Hematopoietic multipotent progenitor cell treated with erythropoietin and hydrocortisone succinate and interleukin-3 and kit ligand, for 17 days (in vitro differentiated cells): ENCODE results near the gene KRT40.
"Not testable (repeated sequence)": the region's sequence is repeated elsewhere in the genome, so short reads cannot be mapped to it uniquely, and the experiment has no call there.

Source experiments
- DNase-seq: peaks from one replicate; pipeline ENCODE4 v3.0.0-alpha.2; 2015; ENCODE audit warnings: low spot score

KRT40 gene

DNA sequence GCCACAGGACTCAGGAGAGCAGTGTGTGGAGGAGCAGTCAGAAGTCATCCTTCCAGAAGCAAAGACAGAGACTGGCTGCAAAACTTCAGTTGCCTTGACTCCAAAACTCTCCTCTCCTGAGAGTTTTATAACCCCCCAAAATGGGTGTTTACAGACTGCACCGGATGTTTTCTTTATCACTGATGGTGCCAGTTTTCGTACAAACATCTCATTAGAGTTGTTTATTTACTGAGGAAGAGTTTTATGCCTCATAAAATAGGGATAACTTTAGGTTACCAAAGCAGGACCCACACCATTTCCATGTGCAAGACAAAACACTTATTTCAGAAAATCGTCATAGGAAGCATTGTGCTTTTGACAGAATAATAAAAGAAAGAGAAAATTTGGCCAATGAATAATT lies at the start of gene KRT40:
TSS of gene KRT40 (minus strand) at position 101 of the 400 bp plus-strand sequence. CDS start at position 48, 53 bp downstream.
- no peak for DNase-seq

- no peak for DNase-seq
Measured at GRCh38 chr17:41029633-41030245, 45.6 kb upstream of the KRT40 start, which contains the start of gene KRTAP1-4. Gene KRTAP1-4 (minus strand): TSS chr17:41030195. CDS start chr17:41030078, 117 bp downstream.

GRCh38 chr17:41026715-41027471 lies 42.8 kb upstream of the KRT40 start, which contains the start of gene KRTAP1-5:
Gene KRTAP1-5 (minus strand): TSS chr17:41027208. CDS start chr17:41027155, 53 bp downstream.
- DNase-seq = no peak

GRCh38 chr17:41024697-41025096 lies 40.6 kb upstream of the KRT40 start:
- DNase-seq = no peak

GRCh38 chr17:41020336-41020735 lies 36.2 kb upstream of the KRT40 start:
- no peak for DNase-seq

- DNase-seq = no peak
Measured at GRCh38 chr17:41019415-41019814, 35.3 kb upstream of the KRT40 start.

DNA sequence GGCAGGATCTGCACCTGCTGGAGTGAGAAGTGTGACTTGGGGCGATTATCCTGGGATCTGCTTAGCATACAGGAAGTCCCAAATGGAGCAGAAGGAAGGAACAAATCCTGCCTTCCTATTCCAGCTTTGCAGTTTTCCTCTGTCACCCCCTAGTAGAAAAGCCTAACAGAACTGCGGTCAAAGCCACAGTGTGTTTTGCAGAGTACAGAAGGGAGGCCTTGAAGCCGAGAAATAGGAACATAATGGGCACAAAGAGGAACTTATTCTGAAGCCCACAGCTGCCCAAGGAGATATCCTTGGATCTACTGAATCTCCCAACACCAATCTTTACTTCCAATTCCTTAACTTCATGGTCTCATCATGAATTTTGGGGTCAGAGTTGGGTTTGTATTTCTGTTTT lies 34.4 kb upstream of the KRT40 start:
- DNase-seq = no peak

GRCh38 chr17:41016578-41017215 lies 32.6 kb upstream of the KRT40 start:
- DNase-seq = no peak

DNA sequence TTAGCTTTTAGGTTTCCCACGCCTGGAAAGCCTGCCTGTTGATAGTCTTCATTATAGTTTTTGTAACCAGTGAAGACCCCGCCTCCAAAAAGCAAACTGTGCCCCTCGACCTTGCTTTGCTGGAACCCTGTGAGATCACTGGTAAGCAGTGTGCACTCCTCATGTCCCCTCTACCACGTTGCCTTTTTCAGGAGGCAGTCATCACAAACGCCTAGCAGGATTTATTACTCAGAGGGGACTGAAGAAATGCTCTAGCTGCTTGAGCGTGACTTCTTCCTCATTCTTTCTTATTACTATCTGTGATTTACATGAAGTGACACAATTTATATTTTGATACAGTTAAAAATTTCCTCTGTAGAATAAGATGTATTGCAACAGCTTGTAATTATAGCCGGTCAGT lies 31.3 kb upstream of the KRT40 start:
- DNase-seq = no peak

DNA sequence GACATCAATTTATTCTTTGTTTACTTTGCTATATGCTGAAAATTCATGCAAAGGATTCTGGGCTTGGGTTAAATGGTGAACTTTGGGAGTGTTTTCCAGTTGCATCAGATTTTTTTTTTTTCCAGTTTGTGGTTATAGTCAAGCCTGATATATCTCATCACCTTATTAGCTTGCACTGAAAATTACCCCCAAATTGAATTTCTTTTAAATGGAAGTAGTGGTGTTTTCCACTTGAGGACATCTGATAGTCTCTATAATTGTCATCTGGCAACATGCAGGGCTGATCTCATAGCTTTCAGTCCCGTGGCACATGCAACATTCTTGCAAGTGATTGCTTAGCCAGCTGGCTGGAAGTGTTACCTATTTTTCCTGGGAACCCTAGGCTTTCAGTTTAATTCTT lies 29.5 kb upstream of the KRT40 start:
- DNase-seq = no peak

- no peak for DNase-seq
Measured at GRCh38 chr17:41013181-41013580, 29.1 kb upstream of the KRT40 start.

DNA sequence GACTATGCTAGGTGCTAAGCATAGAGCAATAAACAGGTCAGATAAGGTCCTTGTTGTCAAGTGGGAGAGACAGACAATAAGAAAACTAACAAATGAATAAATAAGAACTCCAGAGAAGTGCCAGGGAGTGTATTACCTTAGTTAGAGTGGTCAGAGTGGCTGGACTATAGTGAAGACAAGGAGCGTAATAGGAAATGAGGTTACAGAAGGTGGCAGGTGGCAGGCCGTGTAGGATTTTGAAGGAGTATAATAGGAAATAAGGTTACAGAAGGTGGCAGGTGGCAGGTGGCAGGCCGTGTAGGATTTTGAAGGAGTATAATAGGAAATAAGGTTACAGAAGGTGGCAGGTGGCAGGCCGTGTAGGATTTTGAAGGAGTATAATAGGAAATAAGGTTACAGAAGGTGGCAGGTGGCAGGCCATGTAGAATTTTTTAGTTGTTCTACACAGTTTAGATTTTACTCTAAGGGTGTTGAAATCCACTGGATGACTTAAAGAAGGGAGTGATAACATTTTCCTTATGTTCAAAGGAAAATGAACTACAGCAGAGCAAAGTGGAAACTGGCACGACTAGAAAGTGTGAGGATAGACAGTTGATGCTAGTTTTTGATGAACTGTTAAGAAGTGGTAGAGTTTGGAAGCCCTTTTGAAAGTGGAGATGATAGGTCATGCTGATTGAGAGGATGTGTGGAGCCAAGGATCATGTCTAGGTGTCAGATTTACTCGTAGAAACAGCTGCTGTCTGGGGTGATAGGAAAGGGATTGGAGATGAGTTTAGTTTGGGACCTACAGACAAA lies 28.4 kb upstream of the KRT40 start:
- no peak for DNase-seq

DNA sequence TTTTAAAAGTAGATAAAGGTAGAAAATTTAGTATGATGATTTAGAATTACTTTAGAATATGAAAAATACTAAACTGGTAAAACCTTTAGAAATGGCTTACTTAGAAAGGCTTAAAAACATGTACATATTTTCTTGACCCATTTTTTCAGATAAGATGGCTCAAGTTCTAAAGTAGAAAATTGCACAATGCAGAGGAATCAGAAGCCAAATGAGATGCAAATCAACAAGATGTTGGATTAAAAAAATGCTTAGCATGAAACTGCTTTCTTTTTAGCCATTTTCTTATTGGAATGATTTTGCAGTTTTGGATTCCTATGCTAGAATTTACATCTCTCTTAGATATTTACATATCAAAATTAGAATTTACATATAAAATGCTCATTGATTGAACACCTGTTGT lies 26.3 kb upstream of the KRT40 start:
- DNase-seq = no peak

DNA sequence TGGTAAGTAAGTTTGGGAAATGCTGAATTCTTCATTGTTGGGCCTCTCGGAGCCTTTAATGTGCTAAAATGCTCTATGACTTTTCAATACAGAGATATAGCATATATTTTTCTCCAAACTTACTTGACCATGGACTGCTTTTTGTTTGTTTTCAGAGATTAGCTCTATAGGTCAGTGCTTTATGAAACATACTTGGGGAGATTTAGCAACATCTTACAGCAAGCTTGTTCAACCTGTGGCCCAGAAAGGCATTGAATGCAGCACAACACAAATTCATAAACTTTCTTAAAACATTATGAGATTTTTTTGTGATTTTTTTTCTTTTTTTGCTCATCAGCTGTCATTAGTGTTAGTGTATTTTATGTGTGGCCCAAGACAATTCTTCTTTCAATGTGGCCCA lies 25.8 kb upstream of the KRT40 start:
- no peak for DNase-seq

- DNase-seq = no peak
Measured at GRCh38 chr17:41009301-41009760, 25.2 kb upstream of the KRT40 start.

DNA sequence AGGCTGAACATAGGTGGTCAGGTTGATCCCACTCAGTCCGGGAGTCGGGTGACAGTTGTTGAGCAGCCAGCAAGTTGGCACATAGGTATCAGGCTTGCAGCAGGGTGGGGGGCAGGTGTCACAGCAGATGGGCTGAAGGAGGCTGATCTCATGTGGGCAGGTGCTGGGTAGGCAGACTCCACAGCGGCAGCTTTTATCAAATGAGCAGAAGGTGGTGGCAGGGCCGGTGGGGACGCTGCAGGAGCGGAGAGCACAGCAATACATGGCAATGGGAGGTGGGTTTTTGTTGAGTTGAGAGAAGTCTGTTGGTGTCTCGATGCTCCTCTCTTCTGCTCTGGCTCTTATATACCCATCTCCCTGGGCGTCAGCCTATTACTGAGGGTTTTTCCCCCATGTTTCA lies 24.7 kb upstream of the KRT40 start, which contains the start of gene KRTAP3-1:
TSS of gene KRTAP3-1 (minus strand) at position 318 of the 400 bp plus-strand sequence. CDS start at position 264, 54 bp downstream.
- DNase-seq = no peak

GRCh38 chr17:41004397-41004796 lies 20.3 kb upstream of the KRT40 start:
- no peak for DNase-seq

- DNase-seq = no peak
Measured at GRCh38 chr17:41003926-41004325, 19.8 kb upstream of the KRT40 start.

GRCh38 chr17:41002814-41003213 lies 18.7 kb upstream of the KRT40 start:
- DNase-seq = no peak

- no peak for DNase-seq
Measured at GRCh38 chr17:41001795-41002194, 17.7 kb upstream of the KRT40 start.

GRCh38 chr17:40999563-40999962 lies 15.4 kb upstream of the KRT40 start, which contains the start of gene KRTAP3-2:
Gene KRTAP3-2 (minus strand): TSS chr17:40999906. CDS start chr17:40999853, 53 bp downstream.
- DNase-seq = not testable (repeated sequence)

- DNase-seq = no peak
Measured at GRCh38 chr17:40997361-40997760, 13.2 kb upstream of the KRT40 start.
